Endothelial cell of umbilical vein (primary cell): ENCODE measurements around the gene OSBPL8.

ENCODE experiments used
- CTCF ChIP-seq, 2 donors: IDR thresholded peaks; 1 replicate in 1 of 2; 2 replicates in 1 of 2; pipeline ENCODE4 v1.5.1; 2011; ENCODE audit warnings: low read length in 2 of 2, mild to moderate bottlenecking in 2 of 2, moderate library complexity in 2 of 2, control low read depth in 1 of 2, inconsistent platforms in 1 of 2, low read depth in 1 of 2; ENCODE audit not compliant: insufficient read depth in 1 of 2; ENCODE audit errors: extremely low read depth in 1 of 2
- GATA2 ChIP-seq: IDR thresholded peaks from 2 replicates; pipeline ENCODE4 v1.7.0; 2011; ENCODE audit warnings: low read depth, mild to moderate bottlenecking, moderate library complexity, mixed read lengths, low read length; ENCODE audit not compliant: insufficient read length, insufficient read depth
- MYC ChIP-seq: IDR thresholded peaks from one replicate; pipeline ENCODE4 v1.6.1; 2011; ENCODE audit warnings: mild to moderate bottlenecking, low read depth, low read length
- POLR2A ChIP-seq: IDR thresholded peaks from 2 replicates; pipeline ENCODE4 v1.6.1; 2012; ENCODE audit warnings: low read depth, mild to moderate bottlenecking, control low read depth, low read length
- POLR2AphosphoS5 ChIP-seq: IDR thresholded peaks from 2 replicates; pipeline ENCODE4 v1.6.1; 2012; ENCODE audit warnings: low read depth, mild to moderate bottlenecking, control low read depth, low read length, moderate library complexity; ENCODE audit not compliant: insufficient read depth

GRCh38 chr12:76554405-76555230 lies 5.0 kb downstream of the OSBPL8 start:
- no peak for TF ChIP-seq POLR2A
- TF ChIP-seq MYC, result no peak
- TF ChIP-seq CTCF (IDR thresholded peaks at IDR 0.05; ENCODE audit: extremely low read depth in 1 of 2, insufficient read depth in 1 of 2, low read depth in 1 of 2, low read length in 2 of 2), result no peak
- no peak for TF ChIP-seq POLR2AphosphoS5
- TF ChIP-seq GATA2, result no peak
